PC-9 (cell line): ENCODE data around the gene ZFP3. TPM values are rescaled to one million over a fixed set of nuclear protein-coding genes. Genes with fewer than 3 reads are reported as not detected.
"Not testable (repeated sequence)": the region's sequence is repeated elsewhere in the genome, so short reads cannot be mapped to it uniquely, and the experiment has no call there.

Source experiments
- BruUV-seq: library from RNA; stranded (reverse); fragments of 400-500 nt; replicated peaks from 2 replicates; lab custom pipeline; 2021; lab: Mats Ljungman, UMichigan
- CTCF ChIA-PET: fragments of 300-600 bp; sonication (Branson Sonifier 250); formaldehyde crosslinking; loops from one replicate; lab custom pipeline; 2022; ENCODE audit warnings: antibody characterized with exemption; lab: Charles Lee
- POLR2A ChIA-PET: fragments of 300-600 bp; sonication (Branson Sonifier 250); formaldehyde crosslinking; loops from one replicate; lab custom pipeline; 2022; ENCODE audit warnings: antibody characterized with exemption; ENCODE audit not compliant: unreplicated experiment; lab: Charles Lee
- DNase-seq, 2 experiments: peaks; one replicate each; pipeline versions ENCODE4 v3.0.0 to v3.0.0-alpha.2; 2015 to 2022; ENCODE audit warnings: mixed read lengths in 1 of 2
- H2AFZ ChIP-seq: fragments of 200-600 bp; sonication (generic); 2 replicates; pipeline ENCODE4 v1.8.1; 2017; ENCODE audit warnings: antibody characterized with exemption
- H3F3A ChIP-seq: fragments of 200-600 bp; sonication (generic); 2 replicates; pipeline ENCODE4 v1.8.1; 2017; ENCODE audit warnings: antibody characterized with exemption, mild to moderate bottlenecking, low read depth; ENCODE audit not compliant: insufficient read depth
- H3K27ac ChIP-seq: fragments of 200-600 bp; sonication (generic); 2 replicates; pipeline ENCODE4 v1.6.1; 2016; ENCODE audit warnings: mixed run types
- H3K27me3 ChIP-seq: fragments of 200-600 bp; sonication (generic); 2 replicates; pipeline ENCODE4 v1.6.1; 2016; ENCODE audit warnings: low read depth, mixed run types; ENCODE audit not compliant: insufficient read depth
- H3K36me3 ChIP-seq: fragments of 200-600 bp; sonication (generic); 2 replicates; pipeline ENCODE4 v1.6.1; 2016; ENCODE audit warnings: low read depth, mixed run types
- H3K4me1 ChIP-seq: fragments of 200-600 bp; sonication (generic); replicated peaks from 2 replicates; pipeline ENCODE4 v1.6.1; 2016; ENCODE audit warnings: mixed run types; ENCODE audit not compliant: insufficient read depth
- H3K4me2 ChIP-seq: fragments of 200-600 bp; sonication (generic); 2 replicates; pipeline ENCODE4 v1.6.1; 2017; ENCODE audit warnings: mixed run types
- H3K4me3 ChIP-seq: fragments of 200-600 bp; sonication (generic); 2 replicates; pipeline ENCODE4 v1.6.1; 2016; ENCODE audit warnings: mixed run types
- H3K79me2 ChIP-seq: fragments of 200-600 bp; sonication (generic); 2 replicates; pipeline ENCODE4 v1.6.1; 2017; ENCODE audit warnings: low read depth, mixed run types
- H3K9me2 ChIP-seq: fragments of 200-600 bp; sonication (generic); 2 replicates; pipeline ENCODE4 v1.8.1; 2017; ENCODE audit warnings: mild to moderate bottlenecking; ENCODE audit not compliant: insufficient read depth
- H3K9me3 ChIP-seq: fragments of 200-600 bp; sonication (generic); 2 replicates; pipeline ENCODE4 v1.8.1; 2016; ENCODE audit warnings: low read depth; ENCODE audit not compliant: insufficient read depth
- H4K20me1 ChIP-seq: fragments of 200-600 bp; sonication (generic); 2 replicates; pipeline ENCODE4 v1.8.1; 2017; ENCODE audit not compliant: insufficient read depth
- CTCF ChIP-seq: fragments of 200-600 bp; sonication (generic); conservative IDR thresholded peaks from 2 replicates; pipeline ENCODE4 v1.6.1; 2017; ENCODE audit warnings: mixed run types, antibody characterized with exemption, mild to moderate bottlenecking, moderate library complexity
- EZH2 ChIP-seq: fragments of 200-600 bp; sonication (generic); IDR thresholded peaks from 2 replicates; pipeline ENCODE4 v1.8.0; 2017; ENCODE audit warnings: antibody characterized with exemption, low read depth
- intact Hi-C: fragments of 100-400 bp; cut with micrococcal nuclease; formaldehyde crosslinking; loops from one replicate; pipeline ENCODE4 v1.10.0; 2022; ENCODE audit not compliant: unreplicated experiment
- total RNA-seq: library from RNA; stranded (reverse); gene quantifications from 2 replicates; pipeline ENCODE4 v1.2.3, GENCODE V29; 2021

The ZFP3 gene
- total RNA-seq, 1 experiment from 2014 or later = 4.5 TPM

GRCh38 chr17:5121186-5121841 is 43.0 kb downstream of the ZFP3 start:
- H3K4me2 ChIP-seq = no peak overlapping the region
- no peak for TF ChIP-seq CTCF
- CTCF ChIA-PET = no interaction called here

GRCh38 chr17:5122056-5122455 is 43.8 kb downstream of the ZFP3 start:
- CTCF ChIA-PET, POLR2A ChIA-PET, H3K9me2 ChIP-seq, H3K9me3 ChIP-seq, H3K4me2 ChIP-seq, H3F3A ChIP-seq, BruUV-seq, H3K4me1 ChIP-seq, H4K20me1 ChIP-seq, DNase-seq, H3K4me3 ChIP-seq, H3K27ac ChIP-seq, H3K36me3 ChIP-seq, H2AFZ ChIP-seq, H3K79me2 ChIP-seq, intact Hi-C loops: not testable (repeated sequence)
- H3K27me3 ChIP-seq = peaks cover 75% of the 10 kb centered on the region

More at GRCh38 chr17:5121186-5121841, 43.0 kb downstream of the ZFP3 start:
- Histone ChIP-seq H3K4me1 (no peaks in the 10 kb centered on the region), H3K4me3 (no peak overlapping the region), H3K36me3 (no peaks in the 10 kb centered on the region), H4K20me1 (no peaks in the 10 kb centered on the region), H3K79me2 (no peaks in the 10 kb centered on the region), H3K27ac (no peak overlapping the region), H3K27me3 (peaks cover 72% of the 10 kb centered on the region), H3K9me2 (no peaks in the 10 kb centered on the region), H2AFZ (no peak overlapping the region), H3F3A (no peaks in the 10 kb centered on the region), H3K9me3 (no peaks in the 10 kb centered on the region)
- DNase-seq = no peak
- no TSS peak for BruUV-seq
- intact Hi-C loops = no loop called here
- POLR2A ChIA-PET = no interaction called here

GRCh38 chr17:5122586-5123342 is 44.5 kb downstream of the ZFP3 start:
- Histone ChIP-seq H3F3A (no peaks in the 10 kb centered on the region), H2AFZ (no peak overlapping the region), H3K79me2 (no peaks in the 10 kb centered on the region), H3K27ac (no peak overlapping the region), H3K4me3 (no peak overlapping the region), H3K4me2 (no peak overlapping the region), H3K4me1 (no peaks in the 10 kb centered on the region), H4K20me1 (no peaks in the 10 kb centered on the region), H3K27me3 (peaks cover 76% of the 10 kb centered on the region), H3K36me3 (no peaks in the 10 kb centered on the region), H3K9me2 (no peaks in the 10 kb centered on the region), H3K9me3 (no peaks in the 10 kb centered on the region)
- intact Hi-C loops = no loop called here
- DNase-seq = no peak
- no TSS peak for BruUV-seq
- ChIA-PET CTCF (no interaction called here), POLR2A (no interaction called here)
- no peak for TF ChIP-seq CTCF
- no peak for TF ChIP-seq EZH2
